HG02852 (cell line): ENCODE measurements around the gene HLA-E.
"Not testable (repeated sequence)": the region's sequence is repeated elsewhere in the genome, so short reads cannot be mapped to it uniquely, and the experiment has no call there.

Source experiments
- ATAC-seq: cut with Tn5 transposase; IDR thresholded peaks from one replicate; pipeline ENCODE4 v1.9.1; 2021; ENCODE audit warnings: mild to moderate bottlenecking, moderate library complexity; ENCODE audit not compliant: unreplicated experiment

The HLA-E gene

DNA sequence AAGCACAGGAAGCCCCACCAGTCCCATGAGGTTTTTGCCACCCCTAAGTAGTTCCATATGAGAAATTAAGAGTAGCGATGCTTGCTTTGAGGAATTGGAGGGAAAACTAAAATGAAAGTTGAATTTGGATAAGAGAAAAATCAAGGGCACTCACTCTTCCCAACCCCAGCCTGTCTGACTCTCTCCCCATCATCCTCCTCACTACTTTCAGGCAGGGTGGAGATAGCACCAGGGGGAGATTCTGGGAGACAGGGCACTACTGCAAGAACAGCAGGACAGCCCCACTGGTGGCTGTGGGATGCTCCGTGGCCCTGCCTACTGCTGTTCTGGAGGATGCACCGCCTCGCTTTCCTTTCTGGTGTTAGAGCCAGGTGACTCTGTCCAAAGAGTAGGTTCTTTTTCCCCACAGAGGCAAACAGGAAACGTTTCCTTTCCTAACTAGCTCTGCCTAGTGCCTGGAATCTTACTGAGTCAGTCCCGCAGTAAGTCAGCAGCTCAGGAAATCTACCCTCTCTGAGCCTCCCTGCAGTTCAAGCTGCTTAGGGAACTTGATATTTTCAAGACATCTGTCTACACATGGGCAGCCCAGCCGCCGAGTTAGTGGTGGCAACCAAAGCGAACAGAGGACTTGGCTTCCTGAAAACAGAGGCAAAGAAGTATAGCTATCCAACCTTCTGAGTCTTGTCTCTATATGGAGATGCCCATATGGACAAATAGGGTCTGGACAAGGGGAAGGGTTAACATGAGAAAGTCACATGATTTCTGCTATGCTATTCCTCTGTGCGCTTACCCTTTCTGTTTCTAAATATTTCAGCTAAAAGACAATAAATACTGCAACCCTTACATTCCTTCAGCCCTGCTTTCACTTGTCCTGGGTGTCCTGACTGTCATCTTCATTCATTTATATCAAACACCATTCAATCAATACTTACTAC is 11.4 kb downstream of the HLA-E start:
- no peak for ATAC-seq

DNA sequence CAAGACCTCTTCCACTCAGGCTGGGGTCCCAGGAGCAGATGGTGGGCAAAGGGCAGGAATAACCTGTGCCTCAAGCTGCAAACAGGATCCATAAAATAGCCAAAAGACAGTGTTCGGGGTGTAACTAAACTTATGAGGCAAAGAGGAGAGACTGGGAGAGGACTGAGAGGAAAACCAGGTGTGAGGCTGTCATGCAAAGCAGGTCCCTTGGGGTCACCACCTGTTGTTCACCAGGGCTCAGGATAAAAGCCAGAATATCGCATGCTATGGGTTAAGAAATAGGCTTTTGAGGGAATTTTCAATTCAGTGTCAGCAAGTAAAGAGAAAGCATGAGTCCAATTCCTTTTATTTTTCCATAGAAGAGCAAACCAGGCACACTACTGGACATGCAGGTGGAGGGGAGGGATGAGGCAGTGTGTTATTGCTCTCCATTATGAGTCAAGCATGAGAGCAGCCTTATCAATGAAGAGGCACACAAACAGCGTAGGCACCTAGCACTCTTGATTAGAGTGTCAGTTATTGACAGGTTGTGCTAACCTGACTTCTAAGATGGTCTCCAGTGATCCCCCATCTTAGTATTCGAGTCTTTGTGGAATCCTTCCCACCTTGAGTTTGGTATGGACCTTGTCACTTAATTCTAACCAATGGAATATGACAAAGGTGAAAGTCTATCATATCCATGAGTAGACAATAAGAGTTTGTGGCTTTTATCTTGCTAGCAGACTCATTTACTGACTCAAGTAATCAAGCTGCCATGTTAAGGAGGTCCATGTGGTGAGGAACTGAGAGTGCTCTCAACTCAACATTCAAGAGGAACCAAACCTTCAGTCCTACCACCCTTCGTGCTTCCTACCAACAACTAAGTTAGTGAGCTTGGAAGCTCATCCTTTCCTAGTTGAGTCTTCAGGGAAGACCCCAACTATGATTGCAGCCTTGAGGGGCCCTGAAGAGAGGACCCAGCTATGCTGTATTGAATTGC is 18.8 kb downstream of the HLA-E start:
- peak; percentile 49 for ATAC-seq

DNA sequence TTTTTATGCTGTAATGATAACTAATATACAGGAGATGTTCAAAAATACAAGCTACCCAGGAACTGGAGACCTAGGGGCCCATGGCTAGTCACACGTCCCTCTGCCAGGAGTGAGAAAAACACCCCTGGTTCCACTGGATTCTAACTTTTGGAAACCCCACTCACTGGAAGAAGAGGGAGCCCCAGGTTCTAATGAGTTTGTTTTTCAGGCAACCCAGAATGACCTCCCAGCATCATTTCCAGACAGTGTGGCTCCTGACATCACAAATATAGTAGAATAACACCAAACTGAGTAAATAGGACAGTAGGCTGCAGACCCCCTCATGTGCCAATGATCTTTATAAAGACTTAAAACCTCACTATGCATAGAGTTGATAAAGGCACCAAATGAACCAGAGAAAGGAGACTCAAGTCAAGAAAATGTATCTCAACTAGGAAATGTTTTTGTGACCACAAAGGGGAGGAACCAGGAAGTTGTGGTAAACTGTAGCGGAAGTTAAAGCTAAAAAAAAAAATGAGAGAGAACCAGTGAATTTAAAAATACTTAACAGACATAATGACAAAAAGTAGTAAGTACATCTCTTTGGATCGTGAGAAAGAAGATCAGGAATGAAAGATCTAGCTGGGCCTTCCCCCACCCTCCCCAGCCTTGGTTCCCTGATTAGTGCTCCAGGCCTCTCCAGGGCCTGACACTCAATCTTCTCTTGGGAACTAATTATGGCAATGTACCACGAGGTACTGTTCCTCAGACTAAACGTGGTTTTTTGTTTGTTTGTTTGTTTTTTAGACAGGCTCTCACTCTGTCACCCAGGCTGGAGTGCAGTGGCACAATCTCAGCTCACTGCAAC is 19.8 kb downstream of the HLA-E start:
- ATAC-seq, result peak; percentile 49

DNA sequence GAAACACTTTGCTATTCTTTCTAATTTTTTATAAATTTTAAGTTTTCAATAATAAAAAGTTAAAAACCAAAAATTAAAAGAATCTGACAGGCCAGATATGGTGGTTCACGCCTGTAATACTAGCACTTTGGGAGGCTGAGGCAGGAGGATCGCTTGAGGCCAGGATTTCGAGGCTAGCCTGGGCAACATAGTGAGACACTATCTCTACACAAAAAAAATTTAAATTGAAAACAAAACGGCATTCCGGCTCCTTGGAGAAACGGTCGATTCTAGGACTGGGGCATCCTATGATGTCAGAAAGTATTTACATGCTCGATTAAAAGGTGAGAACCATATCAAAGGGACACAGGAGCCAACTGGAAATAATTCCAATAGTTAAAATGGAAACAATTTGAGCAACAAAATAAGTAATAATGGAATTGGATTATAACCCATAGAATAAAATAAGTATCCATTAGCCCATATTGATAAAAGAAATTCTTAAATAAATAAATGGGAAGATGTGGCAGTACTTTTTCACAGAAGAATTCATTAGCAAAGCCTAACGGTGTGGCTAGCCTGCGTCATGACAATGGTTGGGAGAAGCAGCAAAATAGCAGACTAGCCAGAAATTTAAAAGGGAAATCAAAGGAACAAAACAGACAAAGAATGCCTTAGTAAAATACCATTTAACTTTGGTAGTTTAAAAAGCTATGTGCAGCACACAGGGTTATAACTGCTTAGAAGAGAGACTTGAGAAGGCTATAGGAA is 21.3 kb downstream of the HLA-E start:
- no peak for ATAC-seq

DNA sequence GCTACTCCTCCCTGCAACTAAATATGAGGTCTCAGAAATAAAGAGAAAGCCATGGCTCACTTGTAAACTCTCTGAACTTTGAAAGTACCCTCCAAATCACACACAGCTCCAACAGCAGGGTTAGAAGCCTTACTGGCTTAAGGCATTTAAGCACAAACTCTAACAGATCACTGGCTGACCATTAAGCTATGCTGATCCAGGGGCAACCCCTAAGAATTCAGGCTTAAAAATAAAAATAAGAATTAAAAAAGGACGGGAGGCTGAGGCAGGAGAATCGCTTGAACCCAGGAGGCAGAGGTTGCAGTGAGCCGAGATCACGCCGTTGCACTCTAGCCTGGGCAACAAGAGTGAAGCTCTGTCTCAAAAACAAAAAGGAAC is 21.8 kb downstream of the HLA-E start:
- ATAC-seq, result no peak

DNA sequence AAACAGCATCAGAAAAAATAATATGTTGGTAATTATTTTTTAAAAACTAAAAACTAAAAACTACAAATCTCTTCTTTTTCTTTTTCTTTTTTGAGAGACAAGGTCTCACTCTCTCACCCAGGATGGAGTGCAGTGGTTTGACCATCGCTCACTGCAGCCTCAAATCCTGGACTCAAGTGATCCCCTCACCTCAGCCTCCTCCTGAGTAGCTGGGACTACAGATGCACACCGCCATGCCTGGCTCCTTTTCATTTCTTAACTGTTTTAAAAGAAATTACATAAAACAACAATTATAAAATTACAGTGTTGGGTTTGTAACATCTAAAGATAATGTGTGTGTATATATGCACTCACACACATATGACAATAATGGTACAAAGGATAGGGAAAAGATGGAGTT is 24.1 kb downstream of the HLA-E start:
- no peak for ATAC-seq

DNA sequence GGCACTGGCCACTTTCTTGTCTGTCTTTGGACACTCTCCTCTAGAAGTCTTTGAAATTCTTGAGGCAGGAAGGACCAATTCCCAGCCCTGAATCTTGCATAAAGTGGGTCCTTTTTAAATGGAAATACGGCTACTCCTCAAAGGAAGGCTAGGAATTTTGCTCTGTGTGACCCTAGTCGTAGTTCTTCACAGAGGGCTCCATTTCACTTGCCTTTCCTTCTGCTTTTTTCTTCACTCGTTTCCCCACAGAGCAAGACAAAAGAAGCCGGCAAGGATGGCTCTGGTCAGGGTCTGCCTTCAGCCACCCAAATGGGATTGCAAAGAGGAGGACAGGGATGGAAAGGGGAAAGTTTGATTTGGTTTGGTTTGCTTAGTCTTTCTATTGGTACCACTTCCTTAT is 25.8 kb downstream of the HLA-E start:
- ATAC-seq, result no peak

DNA sequence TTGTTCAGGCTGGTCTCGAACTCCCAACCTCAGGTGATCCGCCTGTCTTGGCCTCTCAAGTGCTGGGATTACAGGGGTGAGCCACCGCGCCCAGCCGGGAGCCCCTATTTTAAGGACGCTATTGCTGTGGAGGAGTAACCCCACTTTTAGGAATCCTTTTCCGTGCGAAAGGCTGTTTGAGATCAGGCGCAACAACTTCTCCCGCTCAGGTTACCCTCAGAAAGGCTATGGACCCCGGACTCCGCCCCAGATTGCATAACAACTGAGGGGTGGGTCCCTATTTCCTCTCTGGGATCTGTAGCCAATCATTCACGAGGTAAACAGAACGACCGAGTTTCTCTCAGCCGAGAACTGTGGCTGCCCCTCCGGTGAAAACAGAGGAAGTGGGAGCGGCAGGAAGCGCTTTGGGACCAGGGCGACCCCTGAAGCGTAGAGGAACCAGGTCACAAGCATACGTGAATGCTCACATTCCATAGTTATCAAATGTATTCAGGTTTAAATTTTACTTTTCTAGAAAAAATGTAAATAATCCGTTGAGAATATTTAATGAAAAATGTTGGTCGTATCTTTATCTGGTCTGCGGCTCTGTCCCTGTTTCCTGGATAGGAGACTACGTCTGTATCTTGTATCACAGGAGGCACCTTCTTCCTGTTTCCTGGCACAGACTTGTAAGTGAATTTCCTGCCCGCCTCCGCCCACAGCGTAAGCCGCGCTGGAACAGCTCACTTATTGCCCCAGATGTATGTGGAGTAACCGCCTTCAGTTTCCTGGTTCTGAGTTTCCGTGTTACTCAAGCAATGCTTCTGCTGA is 26.8 kb downstream of the HLA-E start:
- peak; percentile 73 for ATAC-seq

DNA sequence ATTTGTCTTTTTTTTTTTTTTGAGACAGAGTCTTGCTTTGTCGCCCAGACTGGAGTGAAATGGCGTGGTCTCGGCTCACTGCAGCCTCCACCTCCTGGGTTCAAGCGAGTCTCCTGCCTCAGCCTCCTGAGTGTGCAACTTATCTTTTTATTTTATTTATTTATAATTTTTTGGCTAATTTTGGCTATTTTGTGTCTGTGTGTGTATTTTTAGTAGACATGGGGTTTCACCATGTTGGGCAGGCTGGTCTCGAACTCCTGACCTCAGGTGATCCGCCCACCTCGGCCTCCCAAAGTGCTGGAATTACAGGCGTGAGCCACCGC is 27.4 kb downstream of the HLA-E start:
- ATAC-seq, result not testable (repeated sequence)

DNA sequence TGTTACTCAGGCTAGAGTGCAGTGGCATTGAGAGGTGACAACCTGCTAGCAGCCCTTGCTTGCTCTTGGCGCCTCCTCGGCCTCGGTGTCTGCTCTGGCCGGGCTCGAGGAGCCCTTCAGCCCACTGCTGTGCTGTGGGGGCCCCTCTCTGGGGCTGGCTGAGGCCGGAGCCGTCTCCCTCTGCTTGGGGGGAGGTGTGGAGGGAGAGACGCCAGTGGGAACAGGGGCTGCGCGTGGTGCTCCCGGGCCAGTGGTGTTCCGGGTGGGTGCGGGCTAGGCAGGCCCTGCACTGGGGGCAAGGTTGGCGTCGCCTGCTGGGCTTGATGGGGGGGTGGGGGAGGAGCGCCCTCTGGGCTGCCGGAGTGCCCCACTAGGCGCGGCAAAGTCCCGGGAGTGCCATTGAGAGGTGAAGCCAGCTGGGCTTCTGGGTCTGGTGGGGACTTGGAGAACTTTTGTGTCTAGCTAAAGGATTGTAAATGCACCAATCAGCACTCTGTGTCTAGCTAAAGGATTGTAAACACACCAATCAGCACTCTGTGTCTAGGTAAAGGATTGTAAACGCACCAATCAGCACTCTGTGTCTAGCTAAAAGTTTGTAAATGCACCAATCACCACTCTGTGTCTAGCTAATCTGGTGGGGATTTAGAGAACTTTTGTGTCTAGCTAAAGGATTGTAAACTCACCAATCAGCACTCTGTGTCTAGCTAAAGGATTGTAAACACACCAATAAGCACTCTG is 28.6 kb downstream of the HLA-E start:
- not testable (repeated sequence) for ATAC-seq

DNA sequence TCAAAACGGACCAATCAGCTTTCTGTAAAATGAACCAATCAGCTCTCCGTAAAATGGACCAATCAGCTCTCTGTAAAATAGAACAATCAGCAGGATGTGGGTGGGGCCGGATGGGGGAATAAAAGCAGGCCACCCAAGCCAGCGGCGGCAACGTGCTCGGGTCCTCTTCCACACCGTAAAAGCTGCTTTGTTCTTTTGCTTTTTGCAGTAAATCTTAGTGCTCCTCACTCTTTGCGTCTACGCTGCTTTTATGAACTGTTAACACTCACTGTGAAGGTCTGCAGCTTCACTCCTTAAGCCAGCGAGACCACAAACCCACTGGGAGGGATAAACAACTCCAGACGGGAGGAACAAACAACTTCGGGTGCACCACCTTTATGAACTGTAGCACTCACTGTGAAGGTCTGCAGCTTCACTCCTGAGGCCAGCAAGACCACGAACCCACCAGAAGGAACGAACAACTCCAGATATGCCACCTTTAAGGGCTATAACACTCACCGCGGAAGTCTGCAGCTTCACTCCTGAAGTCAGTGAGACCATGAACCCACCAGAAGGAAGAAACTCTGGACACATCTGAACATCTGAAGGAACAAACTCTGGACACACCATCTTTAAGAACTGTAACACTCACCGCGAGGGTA is 29.3 kb downstream of the HLA-E start:
- not testable (repeated sequence) for ATAC-seq

DNA sequence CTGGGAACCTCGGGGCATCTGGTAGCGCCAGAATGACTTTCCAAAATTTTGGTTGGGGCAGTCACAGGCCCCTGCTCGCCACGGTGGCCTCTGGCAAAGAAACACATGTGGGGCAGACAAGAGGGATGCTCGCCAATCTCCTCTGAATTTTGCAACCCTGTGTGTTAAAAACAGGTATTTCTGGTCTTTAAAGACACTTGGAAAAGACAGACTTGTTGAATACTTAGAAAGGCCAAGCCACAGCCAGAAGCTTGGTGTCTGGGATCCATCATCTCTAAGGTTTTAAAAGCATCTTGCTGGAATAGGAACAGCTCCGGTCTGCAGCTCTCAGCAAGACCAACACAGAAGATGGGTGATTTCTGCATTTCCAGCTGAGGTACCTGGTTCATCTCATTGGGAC is 31.2 kb downstream of the HLA-E start:
- ATAC-seq, result no peak

DNA sequence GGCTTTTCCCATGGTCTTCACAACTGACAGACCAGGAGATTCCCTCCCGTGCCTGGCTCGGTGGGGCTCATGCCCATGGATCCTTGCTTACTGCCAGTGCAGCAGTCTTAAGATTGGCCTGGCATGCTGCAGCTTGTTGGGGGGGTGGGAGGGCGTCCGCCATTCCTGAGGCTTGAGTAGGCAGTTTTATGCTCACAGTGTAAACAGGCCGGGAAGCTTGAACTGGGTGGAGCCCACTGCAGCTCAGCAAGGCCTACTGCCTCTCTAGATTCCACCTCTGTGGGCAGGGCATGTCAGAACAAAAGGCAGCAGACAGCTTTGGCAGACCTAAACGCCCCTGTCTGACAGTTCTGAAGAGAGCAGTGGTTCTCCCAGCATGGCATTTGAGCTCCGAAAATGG is 31.8 kb downstream of the HLA-E start:
- ATAC-seq, result not testable (repeated sequence)

DNA sequence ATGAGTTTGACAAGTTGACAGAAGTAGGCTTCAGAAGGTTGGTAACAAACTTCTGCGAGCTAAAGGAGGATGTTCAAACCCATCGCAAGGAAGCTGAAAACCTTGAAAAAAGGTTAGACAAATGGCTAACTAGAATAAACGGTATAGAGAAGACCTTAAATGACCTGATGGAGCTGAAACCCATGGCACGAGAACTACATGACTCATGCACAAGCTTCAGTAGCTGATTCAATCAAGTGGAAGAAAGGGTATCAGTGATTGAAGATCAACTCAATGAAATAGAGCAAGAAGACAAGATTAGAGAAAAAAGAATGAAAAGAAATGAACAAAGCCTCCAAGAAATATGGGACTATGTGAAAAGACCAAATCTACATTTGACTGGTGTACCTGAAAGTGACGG is 32.6 kb downstream of the HLA-E start:
- not testable (repeated sequence) for ATAC-seq

DNA sequence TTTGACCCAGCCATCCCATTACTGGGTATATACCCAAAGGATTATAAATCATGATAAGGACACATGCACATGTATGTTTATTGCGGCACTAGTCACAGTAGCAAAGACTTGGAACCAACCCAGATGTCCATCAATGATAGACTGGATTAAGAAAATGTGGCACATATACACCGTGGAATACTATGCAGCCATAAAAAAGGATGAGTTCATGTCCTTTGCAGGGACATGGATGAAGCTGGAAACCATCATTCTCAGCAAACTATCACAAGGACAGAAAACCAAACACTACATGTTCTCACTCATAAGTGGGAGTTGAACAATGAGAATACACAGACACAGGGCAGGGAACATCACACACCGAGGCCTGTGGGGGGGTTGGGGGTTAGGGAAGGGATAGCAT is 37.1 kb downstream of the HLA-E start:
- not testable (repeated sequence) for ATAC-seq

DNA sequence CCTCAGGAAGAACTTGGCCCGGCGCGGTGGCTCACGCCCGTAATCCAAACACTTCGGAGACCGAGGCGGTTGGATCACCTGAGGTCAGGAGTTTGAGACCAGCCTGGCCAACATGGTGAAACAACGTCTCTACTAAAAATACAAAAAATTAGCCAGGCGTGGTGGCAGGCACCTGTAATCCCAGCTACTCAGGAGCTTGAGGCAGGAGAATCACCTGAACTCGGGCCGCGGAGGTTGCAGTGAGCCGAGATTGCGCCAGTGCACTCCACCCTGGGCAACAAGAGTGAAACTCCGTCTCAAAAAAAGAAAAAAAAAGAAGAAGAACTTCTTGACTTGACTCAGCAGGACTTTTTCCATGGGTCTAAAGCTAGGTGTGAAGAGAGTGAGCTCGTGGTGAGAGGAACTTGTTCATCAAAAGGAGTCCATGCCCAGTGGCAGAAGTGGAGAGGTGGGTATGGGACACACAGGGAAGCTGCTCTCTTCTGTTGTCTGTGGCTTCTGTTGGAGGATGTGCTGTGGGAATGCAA is 40.1 kb downstream of the HLA-E start:
- ATAC-seq, result not testable (repeated sequence)

DNA sequence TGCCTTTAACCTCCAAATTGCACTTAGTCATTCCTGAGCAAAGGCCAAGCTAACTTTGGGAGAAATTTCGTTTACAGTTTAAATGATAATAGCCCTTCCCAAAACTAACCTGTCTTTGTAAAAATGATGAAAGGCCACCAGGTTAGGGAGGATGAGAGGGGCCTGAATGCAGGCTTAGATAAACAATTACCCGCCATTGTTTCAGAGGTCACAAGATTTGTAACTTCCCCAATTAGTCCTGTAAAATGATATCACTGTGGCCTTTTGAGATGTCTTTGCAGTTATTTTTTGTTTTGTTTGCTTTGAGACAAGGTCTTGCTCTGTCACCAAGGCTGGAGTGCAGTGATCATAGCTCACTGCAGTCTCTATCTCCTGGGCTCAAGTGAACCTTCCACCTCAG is 40.7 kb downstream of the HLA-E start:
- no peak for ATAC-seq
